ELF-1 (cell line): Measurements from ENCODE around the gene FARP1.

Source experiments
- DNase-seq: peaks from one replicate; pipeline ENCODE4 v3.0.0-alpha.2; 2016; ENCODE audit warnings: low read depth, low spot score

FARP1 gene

GRCh38 chr13:98419786-98420553, 277.1 kb downstream of the FARP1 start:
- DNase-seq: no peak

- no peak for DNase-seq
Measured at GRCh38 chr13:98420554-98421175, 277.8 kb downstream of the FARP1 start.

- DNase-seq: no peak
Measured at GRCh38 chr13:98422046-98422445, 279.2 kb downstream of the FARP1 start.

- DNase-seq: no peak
Measured at GRCh38 chr13:98423417-98423816, 280.5 kb downstream of the FARP1 start.

DNA sequence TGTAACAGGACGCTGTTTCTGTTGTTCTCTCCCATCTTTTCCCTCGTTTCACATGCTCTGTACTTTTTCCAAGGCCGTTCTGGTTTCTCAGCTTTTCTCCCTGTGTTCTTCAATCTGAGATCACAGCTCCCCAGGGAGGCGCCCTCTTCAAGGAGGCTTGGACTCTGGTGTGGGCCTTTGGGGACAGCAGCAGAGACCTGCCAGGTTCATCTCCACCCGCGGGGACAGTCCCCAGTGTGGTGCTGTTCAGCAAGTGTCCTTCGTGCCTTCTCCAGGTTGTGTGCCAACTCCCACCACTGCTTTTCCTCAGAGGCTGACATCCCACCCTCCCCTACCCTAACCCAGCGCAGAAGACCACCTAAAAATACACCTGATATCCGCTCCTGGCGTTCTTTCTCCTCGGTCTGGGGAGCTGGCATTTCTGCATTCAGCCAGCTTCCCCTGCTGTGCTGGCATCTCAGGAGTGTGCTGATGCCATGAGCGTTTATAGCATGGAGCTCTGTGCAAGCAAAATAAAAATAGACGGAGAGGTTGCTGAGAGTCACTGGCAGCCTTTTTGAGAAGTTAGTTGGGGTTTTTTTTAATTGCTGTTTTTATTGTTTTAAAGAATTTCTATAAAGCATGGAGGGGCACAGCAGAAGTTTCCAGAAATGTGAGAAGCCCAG, 284.6 kb downstream of the FARP1 start:
- DNase-seq: no peak

- no peak for DNase-seq
Measured at GRCh38 chr13:98428256-98428966, 285.5 kb downstream of the FARP1 start.

GRCh38 chr13:98429081-98429480, 286.2 kb downstream of the FARP1 start:
- DNase-seq: no peak

GRCh38 chr13:98429531-98429930, 286.6 kb downstream of the FARP1 start:
- DNase-seq: no peak

- no peak for DNase-seq
Measured at GRCh38 chr13:98429977-98430736, 287.3 kb downstream of the FARP1 start.

- no peak for DNase-seq
Measured at GRCh38 chr13:98432638-98433037, 289.7 kb downstream of the FARP1 start.

DNA sequence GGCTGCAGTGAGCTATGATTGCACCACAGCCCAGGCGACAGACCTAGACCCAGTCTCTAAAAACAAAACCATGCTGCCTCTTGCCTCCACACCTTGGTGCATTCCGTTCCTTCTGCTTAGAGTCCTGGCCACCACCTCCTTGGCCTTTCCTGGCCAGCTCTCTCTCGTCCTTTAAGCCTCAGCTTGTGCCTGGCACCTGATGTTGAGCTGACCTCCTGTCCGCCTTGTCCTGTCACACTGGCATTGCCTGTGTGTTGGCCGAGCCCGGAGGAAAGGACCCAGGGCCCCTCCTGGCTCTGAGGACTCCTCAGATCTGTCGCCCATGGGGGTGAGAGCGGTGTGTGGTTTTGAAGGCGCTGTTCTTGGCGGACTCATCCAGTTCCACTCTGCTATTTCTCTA, 290.8 kb downstream of the FARP1 start:
- no peak for DNase-seq

DNA sequence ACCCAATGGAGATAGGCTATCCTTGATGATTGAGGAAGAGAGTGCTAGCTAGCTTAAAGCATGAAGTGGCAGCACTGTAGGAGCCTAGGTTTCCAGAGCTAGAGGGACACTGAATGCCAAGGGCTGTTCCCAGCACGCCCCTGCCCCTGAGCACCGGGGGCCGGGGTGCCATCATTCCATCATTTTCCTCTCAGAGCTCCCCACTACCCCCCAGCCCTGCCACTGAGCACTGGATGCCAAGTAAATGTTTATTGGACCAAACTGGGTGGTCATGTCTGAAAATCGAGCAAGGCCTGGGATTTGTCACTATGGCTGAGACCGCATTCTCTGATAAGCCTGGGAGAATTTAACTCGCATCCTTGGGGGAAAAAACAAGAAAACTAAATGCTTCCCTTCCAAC, 291.2 kb downstream of the FARP1 start:
- no peak for DNase-seq

- DNase-seq: no peak
Measured at GRCh38 chr13:98435376-98435775, 292.5 kb downstream of the FARP1 start.

- no peak for DNase-seq
Measured at GRCh38 chr13:98436233-98436910, 293.5 kb downstream of the FARP1 start.

DNA sequence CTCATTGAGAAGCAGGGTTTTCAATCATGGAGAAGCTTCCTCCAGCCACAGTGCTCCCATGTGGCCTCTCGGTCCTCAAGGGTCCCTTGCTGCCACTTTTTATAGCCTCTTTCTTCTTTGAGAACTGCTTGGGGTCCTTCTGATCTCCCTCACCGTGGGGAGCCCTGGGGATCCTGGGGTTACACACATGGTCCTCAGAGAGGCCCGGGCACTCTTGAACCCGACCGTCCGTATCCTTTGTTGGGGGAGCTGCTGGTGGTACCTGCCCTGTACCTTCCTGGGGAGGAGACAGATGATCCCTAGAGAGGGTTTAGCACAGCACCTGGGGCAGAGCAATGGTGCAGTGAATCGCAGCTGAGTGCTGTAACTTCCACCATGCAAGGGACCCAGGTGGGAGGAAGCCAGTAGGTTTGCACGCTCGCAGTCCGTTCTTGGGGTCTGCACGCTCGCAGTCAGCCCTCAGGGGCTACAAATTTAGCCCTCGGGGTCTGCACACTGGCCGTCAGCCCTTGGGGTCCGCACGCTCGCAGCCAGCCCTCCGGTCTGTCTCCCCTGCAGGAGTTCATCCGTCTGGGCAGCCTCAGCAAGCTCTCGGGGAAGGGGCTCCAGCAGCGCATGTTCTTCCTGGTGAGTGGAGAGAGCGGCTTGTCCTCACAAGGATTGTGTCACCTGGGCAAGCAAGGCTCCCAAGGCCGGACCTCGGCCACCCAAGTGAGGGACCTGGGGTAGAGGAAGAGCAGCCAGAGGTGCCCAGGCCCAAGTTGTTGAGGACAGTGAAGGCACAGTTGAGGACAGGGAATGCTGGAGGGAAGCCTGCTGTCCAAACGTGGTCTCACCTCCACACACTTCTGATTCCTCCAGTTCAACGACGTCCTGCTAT, 295.6 kb downstream of the FARP1 start:
- no peak for DNase-seq

DNA sequence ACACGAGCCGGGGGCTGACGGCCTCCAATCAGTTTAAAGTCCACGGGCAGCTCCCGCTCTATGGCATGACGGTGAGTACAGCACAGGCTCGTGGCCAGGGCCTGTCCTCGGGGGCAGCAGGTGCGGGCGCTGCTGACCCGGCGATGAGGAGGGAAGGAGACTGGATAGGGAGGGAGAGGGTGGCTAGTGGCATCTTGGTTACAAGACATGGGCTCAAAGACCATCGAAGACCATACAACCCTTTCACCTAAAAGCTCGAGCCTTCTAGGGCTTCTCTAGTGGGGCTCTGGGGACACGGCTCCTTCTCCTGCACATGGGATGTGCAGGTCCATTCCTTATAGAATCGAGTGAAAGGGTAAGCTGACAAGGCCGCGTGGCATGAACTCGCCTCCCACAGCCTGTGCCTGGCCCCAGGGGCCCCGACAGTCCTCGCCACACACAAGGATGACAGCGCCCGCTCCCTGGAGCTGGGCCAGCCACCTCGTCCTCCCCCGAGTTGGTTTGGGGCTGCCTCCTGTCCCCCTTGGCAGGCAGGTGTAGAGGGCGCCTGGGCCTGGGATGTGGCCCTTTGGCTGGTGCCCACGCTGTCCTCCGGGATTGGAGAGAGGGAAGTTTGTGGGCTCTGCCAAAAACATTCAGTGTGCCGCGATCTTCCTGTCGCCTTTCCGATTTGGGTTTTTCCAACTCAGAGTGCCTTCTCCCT, 296.4 kb downstream of the FARP1 start:
- no peak for DNase-seq

DNA sequence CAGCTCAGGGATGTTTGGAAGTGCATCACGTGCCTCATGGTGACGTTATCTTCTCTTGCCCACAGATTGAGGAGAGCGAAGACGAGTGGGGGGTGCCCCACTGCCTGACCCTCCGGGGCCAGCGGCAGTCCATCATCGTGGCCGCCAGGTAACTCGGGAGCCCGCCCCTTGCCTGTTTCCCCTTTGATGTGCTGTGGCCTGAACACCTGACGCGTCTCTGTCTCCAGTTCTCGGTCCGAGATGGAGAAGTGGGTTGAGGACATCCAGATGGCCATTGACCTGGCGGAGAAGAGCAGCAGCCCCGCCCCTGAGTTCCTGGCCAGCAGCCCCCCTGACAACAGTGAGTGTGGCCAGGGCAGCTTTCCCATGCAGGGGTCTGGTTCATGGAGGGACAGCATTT, 297.0 kb downstream of the FARP1 start:
- no peak for DNase-seq

- no peak for DNase-seq
Measured at GRCh38 chr13:98440390-98441055, 297.6 kb downstream of the FARP1 start.
